GM10847 (cell line): ENCODE results near the gene RMND5B.

ENCODE experiments used
- POLR2A ChIP-seq: IDR thresholded peaks from 2 replicates; pipeline ENCODE4 v1.6.1; 2011; ENCODE audit not compliant: insufficient read length; ENCODE audit errors: extremely low read depth

The RMND5B gene

DNA sequence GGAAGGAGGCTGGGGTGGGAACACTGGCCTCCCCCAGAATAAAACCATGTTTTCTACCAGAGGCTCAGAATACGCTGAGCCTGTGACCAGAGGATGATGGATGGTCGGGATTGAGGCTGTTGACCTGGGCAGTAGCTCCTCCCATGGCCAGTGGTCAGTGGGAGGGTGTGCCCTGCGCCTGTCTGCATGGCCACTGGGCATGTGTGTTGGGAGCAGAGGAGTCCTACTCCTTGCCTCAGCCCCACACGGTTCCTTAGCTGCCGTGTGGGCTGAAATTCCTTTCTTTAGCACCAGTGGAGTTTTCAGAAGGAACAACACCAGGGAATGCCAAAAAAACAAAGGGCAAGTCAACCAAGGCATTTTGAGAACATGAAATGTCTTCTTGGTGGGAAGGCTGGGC is 8.5 kb upstream of the RMND5B start:
- no peak for TF ChIP-seq POLR2A

GRCh38 chr5:178123094-178123965 is 7.5 kb upstream of the RMND5B start:
- TF ChIP-seq POLR2A = no peak

GRCh38 chr5:178123966-178124925 is 6.6 kb upstream of the RMND5B start:
- no peak for TF ChIP-seq POLR2A

DNA sequence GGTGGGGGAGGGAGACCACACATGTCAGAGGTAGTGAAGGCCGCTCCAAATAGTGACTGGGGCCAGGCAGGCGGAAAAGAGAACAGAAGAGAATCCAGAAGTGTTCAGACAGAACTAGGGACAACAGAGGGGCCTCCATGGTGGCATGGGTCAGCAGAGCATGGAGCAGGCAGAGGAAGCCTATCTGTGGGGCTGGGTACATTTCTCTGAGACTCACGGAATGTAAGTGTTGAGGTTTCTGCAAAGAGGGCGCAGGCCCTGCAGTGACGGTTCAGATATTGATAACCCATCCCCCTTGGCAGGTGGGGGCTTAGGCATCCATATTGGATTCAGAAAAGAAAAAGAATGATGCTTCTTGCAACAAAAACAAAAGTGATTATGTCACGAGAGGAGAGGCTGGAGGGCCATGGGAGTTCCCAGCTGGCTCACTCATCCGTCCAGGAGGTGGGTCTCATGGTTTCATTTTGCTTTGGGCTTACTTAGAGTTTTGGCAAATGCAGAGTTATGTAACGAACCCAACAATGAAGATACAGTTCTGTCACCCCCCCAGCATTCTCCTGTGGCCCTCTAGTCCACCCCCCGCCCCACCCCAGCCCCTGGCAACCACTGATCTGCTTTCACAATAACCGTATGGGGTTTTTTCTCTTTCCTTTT is 5.4 kb upstream of the RMND5B start:
- no peak for TF ChIP-seq POLR2A

GRCh38 chr5:178126556-178126955 is 4.3 kb upstream of the RMND5B start:
- no peak for TF ChIP-seq POLR2A

- no peak for TF ChIP-seq POLR2A
Measured at GRCh38 chr5:178129296-178129695, 1.5 kb upstream of the RMND5B start.

DNA sequence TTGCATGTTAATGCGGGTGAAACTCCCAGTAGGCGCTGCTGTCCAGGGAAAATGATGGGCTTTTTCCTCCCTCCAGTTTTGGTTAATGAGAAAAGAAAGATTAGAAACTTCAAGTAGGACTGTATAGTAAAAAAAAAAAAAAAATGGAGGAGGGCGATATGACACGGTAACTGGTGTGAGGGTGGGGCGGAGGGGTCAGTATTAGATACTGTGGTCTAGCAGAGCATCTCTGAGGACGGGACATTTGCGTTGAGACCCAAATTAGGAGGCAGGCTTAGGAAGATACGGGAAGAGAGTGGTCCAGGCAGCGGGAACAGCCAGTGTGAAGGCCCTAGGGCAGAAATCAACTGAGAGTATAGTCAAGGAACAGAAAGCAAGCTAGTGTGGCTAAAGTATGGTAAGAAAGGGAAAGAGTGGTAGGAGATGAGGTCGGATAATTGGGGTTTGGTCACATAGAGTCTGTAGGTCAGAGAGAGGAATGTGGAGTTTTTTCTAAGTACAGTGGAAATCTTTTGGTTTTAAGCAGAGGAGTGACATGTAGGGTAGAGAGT is 707 bp downstream of the RMND5B start:
- no peak for TF ChIP-seq POLR2A

- TF ChIP-seq POLR2A = no peak
Measured at GRCh38 chr5:178136990-178137389, 6.2 kb downstream of the RMND5B start.

DNA sequence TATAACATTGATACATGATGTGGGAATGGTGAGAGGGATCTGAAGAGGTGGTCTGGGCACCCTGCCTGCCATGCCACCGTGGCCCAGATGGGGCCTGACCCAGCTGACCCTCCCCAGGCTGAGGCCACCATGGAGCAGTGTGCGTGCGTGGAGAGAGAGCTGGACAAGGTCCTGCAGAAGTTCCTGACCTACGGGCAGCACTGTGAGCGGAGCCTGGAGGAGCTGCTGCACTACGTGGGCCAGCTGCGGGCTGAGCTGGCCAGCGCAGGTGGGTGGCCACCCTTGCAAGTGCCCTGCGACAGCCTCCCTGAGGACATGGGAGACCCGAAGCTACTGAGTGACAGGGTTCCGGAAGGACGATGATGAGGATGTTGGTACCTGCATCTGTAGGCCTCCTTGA is 7.2 kb downstream of the RMND5B start:
- no peak for TF ChIP-seq POLR2A

- TF ChIP-seq POLR2A = no peak
Measured at GRCh38 chr5:178141550-178141949, 10.7 kb downstream of the RMND5B start.

DNA sequence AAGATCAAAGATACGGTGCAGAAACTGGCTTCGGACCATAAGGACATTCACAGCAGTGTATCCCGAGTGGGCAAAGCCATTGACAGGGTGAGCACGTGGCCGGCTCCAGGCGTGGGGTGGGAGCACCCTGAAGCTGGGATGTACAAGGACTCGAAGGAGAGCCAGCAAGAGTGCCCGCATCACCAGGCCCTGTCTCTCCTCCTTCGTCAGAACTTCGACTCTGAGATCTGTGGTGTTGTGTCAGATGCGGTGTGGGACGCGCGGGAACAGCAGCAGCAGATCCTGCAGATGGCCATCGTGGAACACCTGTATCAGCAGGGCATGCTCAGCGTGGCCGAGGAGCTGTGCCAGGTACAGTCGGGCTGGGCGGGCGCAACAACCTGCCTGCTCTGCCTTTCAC is 11.8 kb downstream of the RMND5B start:
- no peak for TF ChIP-seq POLR2A

DNA sequence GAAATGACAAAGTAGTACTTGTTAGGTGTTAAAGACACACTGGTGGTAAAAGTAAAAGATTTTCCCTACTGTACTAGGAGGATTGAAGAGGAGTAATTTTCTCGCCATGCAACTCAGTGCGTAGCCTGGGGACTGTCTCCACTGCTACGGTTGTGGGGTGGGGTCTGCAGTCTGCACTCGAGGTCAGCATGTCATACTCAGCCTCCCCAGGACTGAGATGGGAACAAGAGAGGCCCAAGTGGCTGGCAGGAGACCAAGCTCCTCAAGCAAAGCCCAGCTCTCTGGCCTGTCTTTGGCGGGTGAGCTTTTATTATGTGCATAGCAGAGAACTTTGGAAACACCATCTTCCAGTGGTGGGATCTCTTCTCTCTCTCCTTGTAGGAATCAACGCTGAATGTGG is 12.4 kb downstream of the RMND5B start:
- TF ChIP-seq POLR2A = no peak

DNA sequence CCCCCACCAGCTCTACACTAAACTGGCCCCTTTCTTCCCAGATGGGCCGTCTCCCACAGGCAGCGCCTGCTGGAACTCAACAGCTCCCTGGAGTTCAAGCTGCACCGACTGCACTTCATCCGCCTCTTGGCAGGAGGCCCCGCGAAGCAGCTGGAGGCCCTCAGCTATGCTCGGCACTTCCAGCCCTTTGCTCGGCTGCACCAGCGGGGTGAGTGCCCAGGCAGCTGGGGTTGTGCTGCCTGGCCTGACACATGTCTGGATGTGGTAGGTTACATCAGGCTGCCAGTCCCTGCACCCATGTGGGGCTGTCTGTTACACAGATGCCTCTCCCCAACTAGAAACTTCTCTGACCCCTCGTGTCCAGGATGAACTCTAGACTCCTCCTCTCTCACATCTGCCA is 13.1 kb downstream of the RMND5B start:
- TF ChIP-seq POLR2A = no peak

DNA sequence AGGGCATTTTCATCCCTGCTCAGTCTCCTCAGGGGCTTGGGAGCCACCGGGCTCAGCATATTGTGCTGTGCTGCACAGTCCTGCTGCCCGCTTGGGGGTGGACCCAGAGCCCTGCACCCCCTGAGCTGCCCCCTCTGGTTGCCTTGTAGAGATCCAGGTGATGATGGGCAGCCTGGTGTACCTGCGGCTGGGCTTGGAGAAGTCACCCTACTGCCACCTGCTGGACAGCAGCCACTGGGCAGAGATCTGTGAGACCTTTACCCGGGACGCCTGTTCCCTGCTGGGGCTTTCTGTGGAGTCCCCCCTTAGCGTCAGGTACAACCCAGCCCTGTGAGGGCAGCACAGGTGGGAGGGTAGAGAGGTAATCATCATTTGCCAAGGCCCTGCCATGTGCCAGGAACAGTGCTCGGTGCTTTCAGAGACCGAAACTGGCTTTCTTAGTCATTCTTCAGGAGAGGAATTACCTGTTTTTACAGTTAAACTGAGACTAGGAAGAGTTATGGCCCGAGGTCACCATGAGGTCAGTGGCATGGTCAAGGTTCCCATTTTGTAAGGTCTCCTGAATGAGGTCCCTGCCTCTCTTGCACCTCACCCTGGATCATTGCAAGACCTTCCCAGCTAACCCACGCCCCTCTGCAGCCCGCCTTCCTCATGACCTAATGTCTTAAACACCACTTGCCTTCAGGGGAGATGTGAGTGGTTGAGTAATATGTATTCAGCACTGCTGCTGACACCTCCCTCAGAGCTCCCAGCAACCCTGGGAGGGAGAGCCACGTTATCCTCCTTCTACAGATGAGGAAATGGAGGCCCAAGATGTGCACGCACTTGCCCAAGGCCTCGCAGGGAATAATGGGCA is 15.4 kb downstream of the RMND5B start:
- no peak for TF ChIP-seq POLR2A
